22Rv1 (cell line): ENCODE results near the gene RNF168.

ENCODE experiments used
- CTCF ChIP-seq: fragments of 450-650 bp; IDR thresholded peaks from 2 replicates; pipeline ENCODE4 v1.5.1; 2017; ENCODE audit warnings: mild to moderate bottlenecking
- ZFX ChIP-seq: fragments of 450-650 bp; IDR thresholded peaks from 2 replicates; pipeline ENCODE4 v1.6.1; 2017; ENCODE audit warnings: antibody characterized with exemption, borderline replicate concordance

- TF ChIP-seq CTCF (no peak), ZFX (no peak)
These were observed at the start of gene RNF168 for GRCh38 chr3:196503196-196504076.
